B cell (primary cell): ENCODE data around the gene PMIS2.
A peak's percentile ranks its signal among the peaks of the same experiment; 100 is the strongest.

Source experiments
- EZH2 ChIP-seq: IDR thresholded peaks from 2 replicates; pipeline ENCODE4 v1.6.1; 2012; ENCODE audit warnings: borderline replicate concordance, low read depth, mild to moderate bottlenecking, moderate library complexity, low read length; ENCODE audit not compliant: insufficient read depth, poor library complexity, severe bottlenecking
- TF ChIP-seq, protein P1 (sequence below): fragments of 200-600 bp; IDR thresholded peaks from one replicate; pipeline ENCODE4 v1.8.0; 2022; ENCODE audit warnings: antibody characterized with exemption, mild to moderate bottlenecking

DNA sequence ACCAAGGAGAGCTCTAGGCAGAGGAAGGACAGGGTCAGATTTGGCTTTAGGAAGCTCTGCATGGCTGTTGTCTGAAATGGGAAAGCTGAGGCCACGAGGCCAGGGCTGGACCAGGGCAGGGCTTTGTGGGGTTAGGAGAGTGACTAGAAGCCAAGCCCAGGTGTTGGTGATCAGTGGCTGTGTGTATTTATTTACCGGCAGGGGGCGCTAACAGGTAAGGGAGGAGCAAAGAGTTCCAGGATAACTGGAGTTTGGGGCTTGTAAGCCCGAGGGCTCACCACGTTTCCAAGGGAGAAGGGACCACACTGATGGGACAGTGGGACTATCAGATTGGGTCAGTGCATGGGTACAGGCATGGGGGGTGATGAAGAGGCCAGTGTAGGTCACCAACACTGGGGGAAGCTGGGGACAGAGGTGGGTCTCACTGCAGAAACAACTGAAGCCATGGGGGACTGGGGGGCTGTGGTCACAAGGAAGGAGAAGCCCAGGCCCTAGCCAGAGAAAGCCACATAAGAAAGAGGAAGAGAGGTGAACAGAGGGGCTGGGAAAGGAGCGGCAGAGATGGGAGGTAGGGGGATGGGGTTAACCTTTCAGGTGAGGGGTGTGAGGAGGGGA, 36.7 kb upstream of the PMIS2 start:
- TF ChIP-seq, protein P1, sequence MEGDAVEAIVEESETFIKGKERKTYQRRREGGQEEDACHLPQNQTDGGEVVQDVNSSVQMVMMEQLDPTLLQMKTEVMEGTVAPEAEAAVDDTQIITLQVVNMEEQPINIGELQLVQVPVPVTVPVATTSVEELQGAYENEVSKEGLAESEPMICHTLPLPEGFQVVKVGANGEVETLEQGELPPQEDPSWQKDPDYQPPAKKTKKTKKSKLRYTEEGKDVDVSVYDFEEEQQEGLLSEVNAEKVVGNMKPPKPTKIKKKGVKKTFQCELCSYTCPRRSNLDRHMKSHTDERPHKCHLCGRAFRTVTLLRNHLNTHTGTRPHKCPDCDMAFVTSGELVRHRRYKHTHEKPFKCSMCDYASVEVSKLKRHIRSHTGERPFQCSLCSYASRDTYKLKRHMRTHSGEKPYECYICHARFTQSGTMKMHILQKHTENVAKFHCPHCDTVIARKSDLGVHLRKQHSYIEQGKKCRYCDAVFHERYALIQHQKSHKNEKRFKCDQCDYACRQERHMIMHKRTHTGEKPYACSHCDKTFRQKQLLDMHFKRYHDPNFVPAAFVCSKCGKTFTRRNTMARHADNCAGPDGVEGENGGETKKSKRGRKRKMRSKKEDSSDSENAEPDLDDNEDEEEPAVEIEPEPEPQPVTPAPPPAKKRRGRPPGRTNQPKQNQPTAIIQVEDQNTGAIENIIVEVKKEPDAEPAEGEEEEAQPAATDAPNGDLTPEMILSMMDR = peak; percentile 76
- TF ChIP-seq EZH2 = no peak
